Dedifferentiated amniotic fluid mesenchymal stem cell (primary cell): ENCODE results near the gene CCDC38.

Experiments used
- DNase-seq: peaks from one replicate; pipeline ENCODE4 v3.0.0-alpha.2; 2016; ENCODE audit errors: extremely low spot score

The CCDC38 gene

GRCh38 chr12:95836630-95837239 lies 105.7 kb downstream of the CCDC38 start:
- DNase-seq, result no peak

- DNase-seq, result no peak
These were observed 106.2 kb downstream of the CCDC38 start for GRCh38 chr12:95836185-95836609.

- DNase-seq, result no peak
These were observed 107.8 kb downstream of the CCDC38 start for GRCh38 chr12:95834572-95834971.

- DNase-seq, result no peak
These were observed 111.9 kb downstream of the CCDC38 start for GRCh38 chr12:95830335-95831089.

- no peak for DNase-seq
These were observed 113.0 kb downstream of the CCDC38 start for GRCh38 chr12:95829395-95829794.

- peak; percentile 46 for DNase-seq
These were observed 122.2 kb downstream of the CCDC38 start for GRCh38 chr12:95820096-95820703.
